Left lung (tissue), 10 donors: ENCODE results near the gene REG3G. TPM values are rescaled to one million over a fixed set of nuclear protein-coding genes. Genes with fewer than 3 reads are reported as not detected.
"Not testable (repeated sequence)": the region's sequence is repeated elsewhere in the genome, so short reads cannot be mapped to it uniquely, and the experiment has no call there.

Experiments
- ATAC-seq: fragments of 200-7000 bp; cut with Tn5 transposase; one replicate; pipeline ENCODE4 v1.9.1; 2020; ENCODE audit warnings: moderate library complexity
- DNase-seq, 4 donors: peaks; one replicate each; pipeline ENCODE4 v3.0.0-alpha.2; 2013 to 2020
- H3K27ac ChIP-seq, 2 donors: fragments of 200-600 bp; sonication (generic) in 1 of 2; one replicate each; pipeline versions ENCODE4 v1.5.0 to v1.8.0; 2020 to 2021
- H3K27me3 ChIP-seq, 2 donors: fragments of 200-600 bp; sonication (generic) in 1 of 2; one replicate each; pipeline versions ENCODE4 v1.5.0 to v1.8.0; 2020 to 2021
- H3K36me3 ChIP-seq, 2 donors: fragments of 200-600 bp; sonication (generic) in 1 of 2; one replicate each; pipeline versions ENCODE4 v1.5.0 to v1.8.0; 2020 to 2021
- H3K4me1 ChIP-seq, 2 donors: fragments of 200-600 bp; one replicate each; pipeline ENCODE4 v1.8.0; 2021
- H3K4me3 ChIP-seq, 2 donors: fragments of 200-600 bp; sonication (generic) in 1 of 2; one replicate each; pipeline versions ENCODE4 v1.5.0 to v1.8.0; 2020 to 2021; ENCODE audit warnings: mild to moderate bottlenecking in 1 of 2
- H3K9me3 ChIP-seq, 2 donors: fragments of 200-600 bp; sonication (generic) in 1 of 2; one replicate each; pipeline versions ENCODE4 v1.5.0 to v1.8.0; 2020 to 2021
- CTCF ChIP-seq, 2 donors: fragments of 200-600 bp; sonication (generic) in 1 of 2; IDR thresholded peaks; one replicate each; pipeline versions ENCODE4 v1.5.0 to v1.8.0; 2021; ENCODE audit warnings: antibody characterized with exemption in 2 of 2
- intact Hi-C, 2 donors: fragments of 100-400 bp; cut with DNase I; formaldehyde crosslinking; loops; one replicate each; pipeline versions ENCODE4 v1.11.2 to v1.14.2; 2022
- polyA plus RNA-seq, 6 donors: library from polyadenylated mRNA; unstranded; fragments of 120-200 nt; gene quantifications; one replicate each; pipeline ENCODE4 v1.2.1, GENCODE V29; 2013; ENCODE audit not compliant: insufficient read length in 6 of 6
- total RNA-seq, 2 donors: library from RNA; stranded (reverse); fragmentation: NEBNext Ultra II Directional; extraction: Animal tissue kit (Norgen Biotek cat#: 25700); gene quantifications; one replicate each; pipeline ENCODE4 v1.2.1, GENCODE V29; 2021
- donor health status: DM: no; HTN: yes; CAD: no.
- donor health status: DM: no; HTN: no; CAD: no.

Gene REG3G
- total and polyA plus RNA-seq, 8 donors: not detected

GRCh38 chr2:79041032-79041448 is 15.5 kb downstream of the REG3G start:
- DNase-seq: peak in 2 of 4 donors; percentile 1 to 15
- Histone ChIP-seq H3K4me1 (no peaks in the 10 kb centered on the region), H3K9me3 (no peaks in the 10 kb centered on the region), H3K36me3 (no peaks in the 10 kb centered on the region), H3K27me3 (no peaks in the 10 kb centered on the region), H3K27ac (no peak overlapping the region), H3K4me3 (no peak overlapping the region)
- intact Hi-C loops: no loop called here
- ATAC-seq: peak; percentile 25
- no peak for TF ChIP-seq CTCF (IDR thresholded peaks at IDR 0.05)

GRCh38 chr2:79053486-79053885 is 28.0 kb downstream of the REG3G start:
- H3K27ac ChIP-seq, H3K4me3 ChIP-seq, H3K9me3 ChIP-seq, intact Hi-C loops, H3K27me3 ChIP-seq, DNase-seq, H3K36me3 ChIP-seq, H3K4me1 ChIP-seq, ATAC-seq: not testable (repeated sequence)

GRCh38 chr2:79054769-79055168 is 29.3 kb downstream of the REG3G start:
- H3K27ac ChIP-seq, ATAC-seq, intact Hi-C loops: not testable (repeated sequence)

GRCh38 chr2:79065201-79065600 is 39.7 kb downstream of the REG3G start:
- Histone ChIP-seq H3K4me1 (no peaks in the 10 kb centered on the region), H3K36me3 (no peaks in the 10 kb centered on the region), H3K4me3 (no peak overlapping the region), H3K9me3 (peaks cover 0 to 2% of the 10 kb centered on the region in 2 donors), H3K27ac (no peak overlapping the region), H3K27me3 (no peaks in the 10 kb centered on the region)
- TF ChIP-seq CTCF (IDR thresholded peaks at IDR 0.05): no peak
- DNase-seq (no peak), ATAC-seq (no peak)
- intact Hi-C loops: no loop called here

More at GRCh38 chr2:79054769-79055168, 29.3 kb downstream of the REG3G start:
- H3K27me3 ChIP-seq, H3K36me3 ChIP-seq, H3K4me1 ChIP-seq, H3K4me3 ChIP-seq, H3K9me3 ChIP-seq, DNase-seq: not testable (repeated sequence)

- no peak overlapping the region for H3K4me3 ChIP-seq
- no peak overlapping the region for H3K27ac ChIP-seq
- DNase-seq (no peak), ATAC-seq (no peak)
- TF ChIP-seq CTCF (IDR thresholded peaks at IDR 0.05): no peak
- H3K9me3 ChIP-seq: peaks cover 0 to 2% of the 10 kb centered on the region in 2 donors
- H3K36me3 ChIP-seq: no peaks in the 10 kb centered on the region
- no peaks in the 10 kb centered on the region for H3K27me3 ChIP-seq
- intact Hi-C loops: no loop called here
- no peaks in the 10 kb centered on the region for H3K4me1 ChIP-seq
Measured at GRCh38 chr2:79071078-79071477, 45.6 kb downstream of the REG3G start.

Other genes with a start within 250 kb of the REG3G start
- not detected for gene REG1B, start 62.3 kb downstream of the REG3G start, total RNA-seq
- gene REG1B, start 62.3 kb downstream of the REG3G start, polyA plus RNA-seq: not detected
- gene REG1A, start 94.8 kb downstream of the REG3G start, total RNA-seq: not detected
- gene REG1A, start 94.8 kb downstream of the REG3G start, polyA plus RNA-seq: not detected
- gene REG3A, start 134.1 kb downstream of the REG3G start, total RNA-seq: not detected
- not detected for gene REG3A, start 134.1 kb downstream of the REG3G start, polyA plus RNA-seq